Kidney epithelial cell (primary cell): Measurements from ENCODE around the gene TSC22D2. TPM values are rescaled to one million over a fixed set of nuclear protein-coding genes. Genes with fewer than 3 reads are reported as not detected.

ENCODE experiments used
- DNase-seq: peaks from one replicate; pipeline ENCODE4 v3.0.0-alpha.2; 2010; ENCODE audit warnings: low read depth
- H3K27me3 ChIP-seq: 2 replicates; pipeline ENCODE4 v1.6.0; 2011; ENCODE audit warnings: low read length; ENCODE audit not compliant: control insufficient read depth, insufficient read depth
- H3K36me3 ChIP-seq: 2 replicates; pipeline ENCODE4 v1.5.1; 2011; ENCODE audit warnings: low read length; ENCODE audit not compliant: control insufficient read depth, insufficient read depth
- H3K4me3 ChIP-seq: 2 replicates; pipeline ENCODE4 v1.5.1; 2011; ENCODE audit warnings: low read depth, mild to moderate bottlenecking, control low read depth, low read length
- total RNA-seq: library from RNA; depleted of rRNA; stranded (reverse); fragments of >200 nt; gene quantifications from 2 replicates; pipeline ENCODE4 v1.2.3, GENCODE V29; 2015
- TF ChIP-seq, protein P1 (sequence below): IDR thresholded peaks from 2 replicates; pipeline ENCODE4 v1.5.1; 2011; ENCODE audit warnings: mild to moderate bottlenecking, moderate library complexity, low read length, control low read depth, inconsistent platforms; ENCODE audit not compliant: insufficient read depth, poor library complexity, severe bottlenecking

The TSC22D2 gene
- total RNA-seq, 1 donor from 2014 or later: 13.3 TPM

GRCh38 chr3:150455341-150455740, 47.2 kb downstream of the TSC22D2 start:
- Histone ChIP-seq H3K36me3 (no peaks in the 10 kb centered on the region), H3K4me3 (no peak overlapping the region), H3K27me3 (no peaks in the 10 kb centered on the region)
- TF ChIP-seq, protein P1, sequence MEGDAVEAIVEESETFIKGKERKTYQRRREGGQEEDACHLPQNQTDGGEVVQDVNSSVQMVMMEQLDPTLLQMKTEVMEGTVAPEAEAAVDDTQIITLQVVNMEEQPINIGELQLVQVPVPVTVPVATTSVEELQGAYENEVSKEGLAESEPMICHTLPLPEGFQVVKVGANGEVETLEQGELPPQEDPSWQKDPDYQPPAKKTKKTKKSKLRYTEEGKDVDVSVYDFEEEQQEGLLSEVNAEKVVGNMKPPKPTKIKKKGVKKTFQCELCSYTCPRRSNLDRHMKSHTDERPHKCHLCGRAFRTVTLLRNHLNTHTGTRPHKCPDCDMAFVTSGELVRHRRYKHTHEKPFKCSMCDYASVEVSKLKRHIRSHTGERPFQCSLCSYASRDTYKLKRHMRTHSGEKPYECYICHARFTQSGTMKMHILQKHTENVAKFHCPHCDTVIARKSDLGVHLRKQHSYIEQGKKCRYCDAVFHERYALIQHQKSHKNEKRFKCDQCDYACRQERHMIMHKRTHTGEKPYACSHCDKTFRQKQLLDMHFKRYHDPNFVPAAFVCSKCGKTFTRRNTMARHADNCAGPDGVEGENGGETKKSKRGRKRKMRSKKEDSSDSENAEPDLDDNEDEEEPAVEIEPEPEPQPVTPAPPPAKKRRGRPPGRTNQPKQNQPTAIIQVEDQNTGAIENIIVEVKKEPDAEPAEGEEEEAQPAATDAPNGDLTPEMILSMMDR: no peak
- no peak for DNase-seq

GRCh38 chr3:150458001-150458400, 49.9 kb downstream of the TSC22D2 start:
- H3K36me3 ChIP-seq: no peaks in the 10 kb centered on the region

DNA sequence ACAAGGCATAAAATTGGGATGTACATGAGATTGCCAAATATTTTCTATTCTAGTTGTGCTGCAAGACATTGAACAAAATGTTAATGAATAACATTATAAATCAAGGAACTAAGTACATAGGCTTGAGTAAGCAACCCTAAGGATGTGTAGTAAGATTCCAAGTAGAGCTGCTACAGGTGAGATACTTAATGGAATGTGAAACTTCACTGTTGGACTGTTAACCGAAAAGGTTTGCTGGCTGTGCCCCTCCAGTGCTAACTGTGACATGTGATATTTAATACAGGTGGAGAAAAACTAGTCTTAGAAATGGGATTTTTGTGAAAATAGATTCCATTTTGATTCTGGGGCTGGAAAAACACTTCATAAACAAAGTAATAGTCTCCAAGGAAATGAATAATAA, 52.4 kb downstream of the TSC22D2 start:
- no peak overlapping the region for H3K4me3 ChIP-seq
- no peaks in the 10 kb centered on the region for H3K27me3 ChIP-seq
- H3K36me3 ChIP-seq: no peaks in the 10 kb centered on the region
- no peak for DNase-seq
- TF ChIP-seq, protein P1: no peak

More at GRCh38 chr3:150458001-150458400, 49.9 kb downstream of the TSC22D2 start:
- no peaks in the 10 kb centered on the region for H3K27me3 ChIP-seq
- DNase-seq: no peak
- H3K4me3 ChIP-seq: no peak overlapping the region
- TF ChIP-seq, protein P1: no peak

DNA sequence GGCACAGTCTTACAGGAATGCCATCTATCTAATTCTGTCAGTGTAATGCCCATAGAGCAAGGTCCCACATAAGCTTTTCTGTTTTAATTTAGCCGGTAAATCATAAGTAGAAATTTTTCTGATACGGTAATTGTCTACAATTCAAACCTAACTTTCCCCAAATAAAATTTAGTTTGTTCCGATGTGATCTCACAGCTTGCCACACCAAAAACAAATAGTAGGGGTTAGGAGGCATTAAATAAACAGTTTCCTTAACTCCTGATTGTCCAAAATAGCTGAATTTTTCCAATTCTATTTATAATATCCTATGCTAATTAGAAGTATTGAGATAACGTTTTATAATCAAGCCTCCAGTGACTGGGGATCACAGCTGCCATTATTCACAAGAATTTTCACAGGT, 53.3 kb downstream of the TSC22D2 start:
- H3K36me3 ChIP-seq: no peaks in the 10 kb centered on the region
- H3K4me3 ChIP-seq: no peak overlapping the region
- TF ChIP-seq, protein P1: no peak
- DNase-seq: no peak
- H3K27me3 ChIP-seq: no peaks in the 10 kb centered on the region

- Histone ChIP-seq H3K27me3 (no peaks in the 10 kb centered on the region), H3K4me3 (no peak overlapping the region), H3K36me3 (no peaks in the 10 kb centered on the region)
- DNase-seq: no peak
- TF ChIP-seq, protein P1: no peak
Observed at GRCh38 chr3:150462108-150462507, 54.0 kb downstream of the TSC22D2 start.

- no peak for DNase-seq
- H3K27me3 ChIP-seq: no peaks in the 10 kb centered on the region
- TF ChIP-seq, protein P1: no peak
- H3K4me3 ChIP-seq: no peak overlapping the region
- H3K36me3 ChIP-seq: no peaks in the 10 kb centered on the region
Observed at GRCh38 chr3:150464684-150465083, 56.6 kb downstream of the TSC22D2 start.
